GM21737 (cell line): ENCODE results near the gene ANKRD39.
"Not testable (repeated sequence)": the region's sequence is repeated elsewhere in the genome, so short reads cannot be mapped to it uniquely, and the experiment has no call there.

Source experiments
- ATAC-seq: cut with Tn5 transposase; IDR thresholded peaks from one replicate; pipeline ENCODE4 v1.9.1; 2021; ENCODE audit warnings: mild to moderate bottlenecking, moderate library complexity; ENCODE audit not compliant: unreplicated experiment

ANKRD39 gene

GRCh38 chr2:96873651-96874096, 15.9 kb upstream of the ANKRD39 start:
- no peak for ATAC-seq

GRCh38 chr2:96872591-96873349, 15.0 kb upstream of the ANKRD39 start:
- no peak for ATAC-seq

DNA sequence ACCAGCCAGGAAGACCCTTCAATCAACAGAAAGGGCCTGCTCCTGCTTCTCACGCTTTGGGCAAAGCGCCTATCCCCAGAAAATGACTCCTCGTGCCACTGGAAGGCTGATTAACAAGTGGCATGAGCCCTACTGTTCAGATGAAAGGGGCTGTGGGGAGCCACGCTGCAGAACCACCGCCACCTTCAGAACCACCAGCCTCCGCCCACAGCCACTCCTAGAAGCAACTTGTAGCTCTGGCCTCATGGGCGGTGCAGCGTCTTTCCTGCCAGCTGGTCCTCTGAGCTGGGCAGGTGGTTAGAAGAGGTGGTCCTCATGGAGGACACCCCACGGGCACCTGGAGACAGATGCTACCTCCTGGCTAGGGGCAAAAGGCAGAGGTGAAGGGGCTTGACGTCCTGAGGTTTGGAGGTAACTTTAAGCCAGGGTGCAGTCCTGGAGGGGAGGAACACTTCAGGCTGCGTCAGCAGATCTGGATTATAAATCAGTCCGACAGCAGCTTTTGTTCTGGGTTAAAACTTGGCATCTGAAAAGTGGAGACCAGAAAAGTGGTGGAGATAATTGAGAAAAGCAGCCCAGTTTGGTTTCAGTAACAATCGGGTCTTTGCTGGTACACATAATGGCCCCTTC, 12.9 kb upstream of the ANKRD39 start:
- no peak for ATAC-seq

DNA sequence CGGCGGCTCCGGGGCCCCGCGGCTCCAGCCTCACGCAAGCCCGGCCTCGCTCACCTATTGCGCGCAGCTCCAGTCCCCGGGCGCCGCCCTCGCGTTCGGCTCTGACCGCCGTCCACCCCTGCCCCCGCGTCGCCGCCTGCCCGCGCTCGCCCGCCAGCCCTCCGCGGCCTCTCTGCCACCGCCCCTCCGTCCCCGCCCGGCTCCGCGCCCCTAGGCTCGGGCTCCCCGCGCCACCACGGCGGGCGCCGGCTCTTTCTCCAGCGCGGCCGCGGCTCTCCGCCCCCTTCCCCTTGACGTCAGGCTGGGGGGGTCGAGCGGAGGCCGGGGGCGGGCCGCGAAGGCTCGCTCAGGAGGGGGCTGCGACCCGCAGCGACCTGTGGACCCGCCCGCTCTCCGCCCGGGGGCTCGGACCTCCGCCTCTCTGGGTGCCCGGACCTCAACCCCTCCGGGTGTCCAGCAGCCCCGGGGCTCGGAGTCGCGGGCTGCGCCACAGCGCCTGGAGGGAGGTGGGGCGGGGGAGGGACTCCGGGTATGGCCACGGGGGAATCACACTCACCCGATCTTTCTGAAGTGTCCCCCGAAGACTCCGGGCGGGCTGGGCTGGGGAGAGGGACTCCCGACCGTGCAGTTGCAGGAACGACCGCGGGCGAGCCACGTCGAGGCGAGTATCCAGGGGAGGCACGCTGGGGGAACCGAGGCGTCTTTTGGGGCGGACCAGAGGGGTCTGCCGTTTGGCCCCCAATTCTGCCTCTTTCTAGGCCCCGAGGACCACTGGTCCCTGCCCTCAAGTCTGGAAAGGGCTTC, 12.2 kb upstream of the ANKRD39 start, which contains the start of gene SEMA4C:
Gene SEMA4C (minus strand): TSS at position 259 of the 804 bp plus-strand sequence. CDS start 2,194 bp downstream, outside the sequence.
- ATAC-seq: no peak

DNA sequence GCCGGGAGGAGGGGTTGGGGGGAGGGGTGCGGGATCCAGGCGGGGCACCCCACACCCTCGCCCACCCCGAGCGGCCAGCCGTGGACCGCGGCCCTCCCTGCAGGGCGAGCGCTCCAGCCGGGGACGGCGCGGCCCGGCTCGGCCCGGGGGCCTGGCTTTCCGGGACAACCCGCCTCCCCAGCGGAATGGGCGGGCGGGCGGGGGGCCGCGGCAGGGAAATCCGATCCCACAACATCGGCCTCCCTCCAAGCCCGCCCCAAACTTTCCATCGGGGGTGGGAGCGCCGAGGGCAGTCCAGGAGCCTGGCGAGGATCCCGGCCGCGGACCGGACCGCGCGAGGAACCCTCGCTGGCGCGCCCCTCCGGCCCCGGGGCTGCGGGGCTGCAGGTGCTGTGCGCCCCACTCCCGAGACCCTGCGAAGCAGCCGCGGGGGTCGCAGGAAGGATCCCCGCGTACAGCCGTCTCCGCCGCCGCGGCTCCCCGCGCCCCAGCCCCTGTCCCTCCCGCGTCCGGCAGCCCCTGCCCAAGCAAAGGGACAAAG, 11.5 kb upstream of the ANKRD39 start:
- no peak for ATAC-seq

DNA sequence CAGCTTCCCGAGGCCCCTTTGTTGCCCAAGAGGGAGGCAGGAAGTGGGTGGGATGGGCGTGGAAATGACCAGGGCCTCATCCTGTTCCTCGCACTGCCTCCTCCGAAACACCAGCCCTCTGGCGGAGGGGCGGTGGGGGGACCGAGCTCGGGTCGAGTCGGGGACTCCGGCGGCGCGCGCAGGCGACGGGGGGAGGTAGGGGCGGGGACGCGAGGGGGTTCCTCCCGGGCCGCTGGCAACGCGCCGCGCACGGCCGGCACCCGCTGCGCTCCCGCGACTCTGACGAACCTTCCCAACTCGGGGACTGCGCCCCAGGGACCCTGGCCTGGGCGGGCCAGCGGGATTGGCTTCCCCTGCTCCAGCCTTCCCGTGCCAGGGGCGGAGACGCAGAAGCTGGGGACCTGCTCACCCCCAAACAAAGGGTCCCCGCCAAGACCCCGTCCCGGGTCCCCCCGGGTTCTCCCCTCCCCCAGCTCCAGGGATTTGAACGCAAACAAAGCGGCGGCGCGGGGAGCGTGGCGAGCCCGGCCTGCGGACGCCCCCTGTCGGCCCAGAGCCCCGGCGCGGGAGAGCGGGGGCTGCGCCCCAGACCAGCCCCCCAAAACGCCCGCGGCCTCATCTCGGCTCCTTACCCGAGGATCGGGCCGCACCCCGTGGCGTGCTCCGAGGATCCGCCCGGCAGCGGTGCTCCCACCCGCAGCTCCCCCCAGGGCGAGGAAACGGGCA, 10.9 kb upstream of the ANKRD39 start:
- no peak for ATAC-seq

DNA sequence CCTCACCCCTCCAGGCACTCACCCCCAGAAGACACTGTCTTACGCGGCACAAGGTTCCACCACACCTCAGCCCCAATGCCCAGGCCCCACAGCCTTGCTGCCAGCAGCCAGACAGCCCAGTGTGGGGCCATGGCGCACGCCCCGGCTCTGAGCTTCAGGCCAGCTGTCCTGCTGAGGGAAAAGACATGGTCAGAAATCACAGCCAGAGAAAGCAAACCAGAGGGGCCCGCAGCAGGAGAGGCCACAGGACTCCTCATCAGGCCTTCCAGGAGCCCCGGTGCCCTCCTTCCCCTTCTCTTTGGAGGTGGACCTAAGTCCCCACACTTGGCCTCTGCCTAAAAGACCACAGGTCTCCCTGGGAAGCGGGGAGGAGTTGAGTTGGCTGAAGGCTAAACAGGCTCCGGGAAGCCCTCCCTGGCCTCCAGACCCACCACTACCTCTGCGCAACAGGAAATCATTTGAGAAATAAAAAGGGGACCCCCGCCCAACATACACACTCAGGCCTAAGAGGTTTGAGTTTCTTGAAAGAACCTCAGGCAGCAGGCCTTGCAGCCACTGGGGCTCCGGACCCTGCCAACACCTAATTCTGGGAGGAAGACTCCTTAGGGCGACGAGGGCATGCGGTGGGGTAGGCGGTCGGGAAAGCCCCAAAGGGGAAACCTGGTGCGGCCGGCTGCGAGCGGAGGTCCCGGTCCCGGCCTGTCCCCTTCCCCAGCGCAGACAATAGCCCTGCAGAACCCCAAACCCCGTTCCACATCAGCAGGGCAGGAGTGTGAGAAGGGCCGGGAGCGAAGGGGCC, 10.1 kb upstream of the ANKRD39 start:
- ATAC-seq: no peak

GRCh38 chr2:96866986-96867755, 9.4 kb upstream of the ANKRD39 start:
- no peak for ATAC-seq

GRCh38 chr2:96866586-96866985, 8.8 kb upstream of the ANKRD39 start:
- no peak for ATAC-seq

DNA sequence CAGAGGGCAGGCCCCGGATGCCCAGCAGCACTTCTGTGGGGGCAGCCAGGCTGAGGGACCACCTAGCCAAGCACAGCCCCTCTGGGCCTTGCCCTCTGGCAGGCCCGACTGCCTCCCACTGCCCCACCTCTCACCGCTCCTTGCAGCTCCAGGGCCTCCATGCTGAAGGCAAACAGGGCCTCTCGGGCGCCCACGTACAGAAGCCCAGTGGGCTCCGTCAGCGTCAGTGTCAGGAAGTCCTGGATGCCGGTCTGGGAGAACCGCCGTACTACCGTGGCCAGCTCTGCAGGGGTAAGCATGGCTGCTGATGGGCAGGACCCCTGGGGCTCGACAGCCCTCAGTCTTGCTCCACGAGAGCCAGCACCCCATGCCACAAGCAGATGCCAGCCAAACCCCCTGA, 8.3 kb upstream of the ANKRD39 start:
- ATAC-seq: no peak

DNA sequence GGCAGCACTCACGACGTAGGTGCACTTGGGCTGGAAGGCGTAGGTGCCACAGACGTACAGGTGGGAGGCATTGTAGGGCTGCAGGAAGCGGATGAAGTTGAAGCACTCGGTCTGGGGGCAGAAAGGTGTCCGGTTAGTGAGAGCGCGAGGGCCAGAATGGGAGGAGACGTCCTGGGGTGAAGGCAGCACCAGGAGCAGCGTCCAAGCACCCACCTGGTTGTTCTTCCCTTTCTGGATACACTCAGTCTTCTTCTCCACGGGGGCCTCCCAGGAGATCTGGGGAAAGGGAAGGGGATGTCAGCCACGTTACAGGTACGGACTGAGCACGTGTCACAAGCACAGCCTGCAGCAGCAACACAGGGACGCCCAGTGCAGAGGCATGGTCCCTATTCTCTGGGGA, 7.8 kb upstream of the ANKRD39 start:
- no peak for ATAC-seq

DNA sequence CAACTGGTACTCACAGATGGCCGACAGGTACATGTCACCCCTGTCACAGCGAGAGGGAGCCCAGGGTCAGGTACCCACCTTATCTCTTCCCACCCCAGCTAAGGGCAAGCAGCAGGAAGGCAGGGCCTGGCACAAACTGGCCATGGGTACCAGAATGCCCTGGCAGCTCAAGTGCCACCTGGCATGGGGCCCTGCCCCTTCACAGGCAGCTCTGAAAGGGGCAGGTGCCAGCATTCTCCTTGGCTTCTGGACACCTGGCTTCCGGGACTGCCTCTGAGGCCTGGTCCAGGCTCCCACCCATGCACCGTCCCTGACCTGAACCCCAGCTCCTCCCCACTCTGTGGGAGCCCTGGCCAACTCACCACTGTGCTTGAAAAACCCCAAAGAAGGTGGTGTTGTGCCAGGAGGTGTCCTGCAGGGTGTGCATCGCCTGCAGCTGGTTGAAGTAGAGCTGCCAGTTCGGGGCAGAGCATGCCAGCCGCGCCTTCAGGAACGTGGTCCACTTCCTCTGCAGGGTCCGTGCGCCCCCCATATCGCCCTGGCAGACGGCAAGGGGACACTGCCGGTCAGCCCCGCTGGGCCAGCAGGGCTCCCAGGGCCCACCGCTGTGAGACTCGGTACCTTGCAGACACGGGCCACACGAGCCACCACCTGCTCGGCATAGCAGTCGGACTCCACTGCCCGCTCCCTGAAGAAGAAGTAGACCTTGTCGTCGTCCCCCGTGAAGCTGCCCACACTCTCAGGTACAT, 6.7 kb upstream of the ANKRD39 start:
- no peak for ATAC-seq

GRCh38 chr2:96863575-96864342, 5.9 kb upstream of the ANKRD39 start:
- no peak for ATAC-seq

- not testable (repeated sequence) for ATAC-seq
Measured at GRCh38 chr2:96863056-96863455, 5.2 kb upstream of the ANKRD39 start.

DNA sequence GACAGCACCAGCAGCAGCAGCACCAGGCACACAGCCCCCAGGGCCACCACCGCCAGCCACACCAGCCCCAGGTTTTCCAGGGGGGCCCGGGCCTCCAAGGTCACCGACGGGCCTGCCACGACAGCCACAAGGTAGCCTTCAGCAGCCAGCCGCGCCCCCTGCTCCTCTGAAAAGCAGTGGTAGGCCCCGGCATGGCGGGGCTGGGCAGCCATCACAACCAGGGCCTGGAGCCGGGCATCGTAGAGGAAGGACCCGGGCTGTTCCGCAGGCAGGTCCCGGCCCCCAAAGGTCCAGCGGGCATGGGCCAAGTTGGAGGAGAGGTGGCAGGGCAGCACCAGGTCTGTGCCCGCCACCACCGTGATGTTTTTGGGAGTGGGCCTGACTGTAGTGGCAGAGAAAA, 3.3 kb upstream of the ANKRD39 start:
- no peak for ATAC-seq

DNA sequence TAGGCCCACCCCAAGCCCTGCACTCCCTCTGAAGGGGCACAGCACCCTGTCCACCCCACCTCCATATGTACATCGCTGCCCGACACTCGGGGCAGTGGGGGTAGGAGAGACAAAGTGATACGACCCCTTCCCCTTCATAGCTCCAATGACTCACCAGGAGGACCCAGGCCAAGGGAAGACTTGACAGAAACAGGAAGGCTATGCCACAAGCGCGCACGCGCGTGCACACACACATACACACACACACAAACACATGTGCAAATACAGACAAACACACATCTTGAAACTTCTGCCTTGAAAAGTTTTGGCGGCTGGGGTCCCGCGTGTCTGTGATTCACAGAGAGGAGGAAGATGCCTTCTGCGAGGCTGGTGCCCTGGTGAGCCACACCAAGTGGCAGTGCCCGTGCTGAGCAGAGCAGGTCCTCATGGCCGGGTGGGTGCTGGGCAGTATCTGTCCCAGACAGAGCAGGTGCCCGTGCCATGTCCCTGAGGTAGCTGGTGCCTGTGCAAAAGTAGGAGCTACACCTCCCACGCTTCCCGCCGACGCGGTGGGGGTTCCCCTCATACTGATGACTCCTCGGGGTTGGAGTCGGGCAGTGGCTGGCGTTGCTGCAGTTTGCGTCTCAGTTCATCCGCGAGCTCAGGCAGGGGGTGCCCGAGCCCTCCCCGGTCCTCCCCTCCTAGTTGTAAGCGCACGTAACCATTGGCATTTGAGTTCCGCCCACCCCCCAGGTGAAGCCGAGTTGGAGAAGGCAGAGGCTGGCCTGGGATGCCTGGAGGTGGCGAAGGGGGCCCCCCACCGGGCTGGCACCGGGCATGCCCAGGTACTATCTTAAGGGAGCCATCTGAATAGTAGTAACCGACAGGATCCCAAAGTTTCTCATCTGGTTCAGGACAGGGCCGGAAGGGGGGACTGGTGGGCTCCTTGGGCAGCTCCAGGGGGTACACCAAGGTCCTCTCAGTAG, 2.5 kb upstream of the ANKRD39 start:
- no peak for ATAC-seq

GRCh38 chr2:96859681-96860064, 1.9 kb upstream of the ANKRD39 start:
- ATAC-seq: no peak
